Islet precursor cell (in vitro differentiated cells): ENCODE data around the gene LRRFIP1.

Experiments used
- DNase-seq: peaks from one replicate; pipeline ENCODE4 v3.0.0-alpha.2; 2018

LRRFIP1 gene

GRCh38 chr2:237708491-237708890 is 81.1 kb downstream of the LRRFIP1 start:
- DNase-seq, result no peak

- DNase-seq, result no peak
Measured at GRCh38 chr2:237708961-237709360, 81.6 kb downstream of the LRRFIP1 start.

DNA sequence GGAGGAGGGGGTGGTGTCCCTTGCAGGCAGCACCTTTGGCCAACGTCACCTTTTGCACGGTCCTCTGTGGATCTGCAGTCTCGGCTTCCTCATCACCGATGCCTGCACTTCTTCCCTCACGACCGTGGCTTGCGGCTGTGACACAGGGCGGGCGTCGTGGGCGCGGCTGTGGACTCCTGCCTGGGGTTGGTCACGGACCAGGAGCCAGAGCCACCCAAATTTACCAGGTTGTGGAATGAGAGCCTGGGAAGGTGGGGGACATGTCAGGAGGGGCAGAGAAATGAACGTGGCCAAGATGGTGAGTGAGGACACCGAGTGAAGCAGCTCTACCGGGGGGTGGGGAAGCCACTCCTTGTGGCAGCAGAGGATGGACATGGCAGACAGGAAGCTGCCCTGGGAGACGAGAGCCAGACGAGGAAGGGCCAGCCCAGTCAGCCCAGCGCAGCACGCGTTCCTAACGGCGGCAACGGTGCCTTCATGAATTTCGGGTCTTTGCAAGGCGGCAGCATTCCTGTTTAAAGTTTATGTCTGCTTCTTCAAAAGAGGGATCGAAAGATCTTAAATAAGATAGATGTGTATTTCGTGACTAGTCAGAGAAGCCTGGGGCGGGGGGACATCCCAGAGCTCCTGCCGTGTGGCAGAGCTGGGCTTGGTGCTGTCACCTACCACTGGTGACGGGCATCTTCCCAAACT is 84.2 kb downstream of the LRRFIP1 start:
- no peak for DNase-seq

DNA sequence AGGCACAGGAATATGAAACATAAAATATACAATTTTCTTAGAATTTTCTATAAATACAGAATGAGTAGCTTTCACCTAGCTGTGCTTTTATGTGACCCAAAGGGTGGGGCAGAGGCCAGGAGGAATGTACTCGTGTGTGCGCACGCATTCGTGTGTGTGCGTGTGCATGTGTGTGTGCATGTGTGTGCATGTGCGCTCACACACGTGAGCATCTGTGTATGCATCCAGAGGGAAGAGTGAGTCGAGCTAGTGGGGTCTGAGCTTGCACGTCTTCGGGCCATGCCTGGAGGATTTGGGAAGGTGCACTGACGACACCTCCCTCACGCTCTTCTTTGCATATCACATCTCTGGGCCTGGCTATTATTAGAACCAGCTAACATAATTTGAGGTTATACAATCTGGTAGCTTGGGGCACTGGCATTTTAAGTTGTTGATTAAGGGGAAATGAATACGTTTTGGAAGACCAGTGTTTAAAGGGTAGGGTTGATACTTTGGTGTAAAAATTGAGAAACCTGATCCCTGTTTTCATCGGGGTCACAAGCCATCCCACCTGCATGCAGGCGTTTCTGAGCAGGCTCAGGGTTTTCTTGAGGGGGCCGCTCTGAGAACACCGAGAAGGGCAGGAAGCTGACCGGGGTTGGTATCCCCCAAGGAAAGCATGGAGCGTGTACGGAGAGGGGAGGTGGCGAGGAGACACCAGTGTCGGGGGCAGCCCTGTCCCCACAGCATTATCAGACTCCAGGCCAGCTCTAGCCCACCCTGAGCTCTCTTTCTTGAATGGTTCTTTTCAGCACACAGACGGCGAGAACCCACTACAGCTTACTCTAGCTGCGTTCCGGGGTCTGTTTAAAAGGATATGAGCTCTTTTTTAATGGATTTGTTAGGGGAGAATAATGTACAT is 85.3 kb downstream of the LRRFIP1 start:
- DNase-seq, result no peak

GRCh38 chr2:237714690-237715458 is 87.5 kb downstream of the LRRFIP1 start:
- DNase-seq, result peak; percentile 92

DNA sequence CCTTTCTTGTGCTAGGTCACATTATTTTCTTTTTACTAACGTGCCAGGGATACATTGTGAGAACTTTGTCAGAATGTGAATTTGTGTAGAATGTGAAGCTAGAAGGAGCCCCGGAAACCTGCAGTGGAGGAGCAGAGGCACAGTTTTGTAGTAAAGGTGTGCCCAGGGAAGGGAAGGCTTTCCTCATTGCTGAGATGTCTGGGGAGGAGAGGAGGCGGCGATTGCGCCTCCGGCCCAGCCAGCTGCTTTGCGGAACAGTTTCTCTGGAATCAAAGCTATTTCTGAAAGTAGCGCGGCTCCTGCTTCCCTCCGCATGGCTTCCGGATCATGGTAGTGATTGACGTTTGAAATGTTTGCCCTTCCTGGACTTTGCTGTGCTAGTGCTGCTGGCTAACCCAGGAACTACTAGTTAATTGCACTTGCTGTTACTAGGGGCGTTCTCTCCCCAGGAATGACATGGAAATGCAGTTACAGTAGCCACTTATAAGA is 88.1 kb downstream of the LRRFIP1 start:
- peak; percentile 56 for DNase-seq

DNA sequence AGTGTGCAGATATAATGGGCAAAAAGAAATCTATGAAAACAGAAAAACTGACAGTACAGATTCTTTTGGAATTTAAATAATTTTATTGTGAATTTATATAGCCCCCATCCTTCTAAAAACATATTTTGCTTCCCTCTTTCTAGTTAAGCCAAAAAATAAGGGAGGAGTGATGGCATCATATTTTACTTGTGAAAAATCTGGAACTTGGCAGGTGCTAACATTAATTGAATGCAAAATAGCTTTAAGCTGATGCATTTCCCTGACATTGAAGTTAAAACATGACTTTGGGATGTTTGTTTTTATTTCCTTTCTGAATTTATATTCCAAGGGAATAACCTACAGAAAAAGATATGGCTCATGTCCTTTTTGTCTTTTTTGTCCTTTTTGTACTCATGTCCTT is 88.6 kb downstream of the LRRFIP1 start:
- DNase-seq, result no peak

DNA sequence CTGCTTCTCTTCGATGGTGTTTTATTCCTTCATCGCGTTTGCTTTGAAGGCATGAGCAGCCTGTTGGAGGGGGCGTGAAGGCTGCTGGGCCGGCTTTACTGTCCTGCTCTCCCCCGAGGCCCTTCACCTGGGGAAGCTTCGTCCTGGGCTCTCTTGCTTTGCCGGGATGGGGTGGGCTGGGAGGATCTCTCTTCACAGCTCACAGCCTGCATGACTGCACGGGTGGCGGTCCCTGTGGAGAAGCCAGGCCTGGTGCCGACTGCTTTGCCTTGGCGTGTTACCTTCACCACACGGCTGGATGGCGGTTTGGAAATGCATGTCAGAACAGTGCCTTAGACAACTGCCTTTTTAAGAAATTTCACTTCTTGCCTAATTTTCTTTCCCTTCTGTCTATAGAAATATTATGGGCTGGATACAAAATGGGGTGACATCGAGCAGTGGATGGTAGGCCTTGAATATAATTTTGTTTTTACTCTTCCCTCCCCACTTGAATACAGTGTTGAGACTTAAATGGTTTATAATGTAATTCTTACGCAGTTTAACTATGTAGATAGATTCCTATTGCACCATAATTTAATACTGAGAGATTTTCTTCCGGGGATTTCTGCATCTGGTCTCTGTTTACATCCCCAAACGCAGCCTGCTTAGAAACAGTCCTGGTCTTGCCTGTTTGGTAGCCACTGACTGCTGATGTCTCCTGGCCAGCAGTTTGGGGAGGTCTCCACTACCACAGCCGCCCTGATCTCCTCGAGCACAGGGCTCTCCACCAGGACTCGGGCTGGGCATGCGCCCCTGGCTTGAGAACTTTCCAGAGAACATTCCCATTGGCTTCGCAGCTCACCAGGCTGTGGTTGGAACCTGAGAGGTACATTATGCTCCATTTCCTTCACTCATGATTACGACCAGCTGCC is 90.2 kb downstream of the LRRFIP1 start:
- DNase-seq, result no peak

GRCh38 chr2:237718277-237718634 is 90.9 kb downstream of the LRRFIP1 start:
- peak; percentile 30 for DNase-seq

DNA sequence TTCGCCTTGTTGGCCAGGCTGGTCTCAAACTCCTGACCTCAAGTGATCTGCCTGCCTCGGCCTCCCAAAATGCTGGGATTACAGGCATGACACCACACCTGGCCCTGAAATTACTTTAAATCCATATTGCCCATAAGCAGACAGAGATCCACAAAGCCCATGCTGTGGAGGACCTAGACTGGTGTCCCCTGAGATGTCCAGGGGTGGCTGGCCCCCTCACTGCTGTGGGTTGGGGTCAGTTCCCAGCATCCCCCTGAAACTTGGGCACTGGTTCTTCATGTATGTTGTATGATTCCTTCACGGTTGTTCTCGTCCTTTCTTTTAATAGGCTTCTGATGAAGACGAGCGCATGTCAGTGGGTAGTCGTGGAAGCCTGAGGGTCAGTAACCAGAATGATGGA is 93.1 kb downstream of the LRRFIP1 start:
- no peak for DNase-seq

DNA sequence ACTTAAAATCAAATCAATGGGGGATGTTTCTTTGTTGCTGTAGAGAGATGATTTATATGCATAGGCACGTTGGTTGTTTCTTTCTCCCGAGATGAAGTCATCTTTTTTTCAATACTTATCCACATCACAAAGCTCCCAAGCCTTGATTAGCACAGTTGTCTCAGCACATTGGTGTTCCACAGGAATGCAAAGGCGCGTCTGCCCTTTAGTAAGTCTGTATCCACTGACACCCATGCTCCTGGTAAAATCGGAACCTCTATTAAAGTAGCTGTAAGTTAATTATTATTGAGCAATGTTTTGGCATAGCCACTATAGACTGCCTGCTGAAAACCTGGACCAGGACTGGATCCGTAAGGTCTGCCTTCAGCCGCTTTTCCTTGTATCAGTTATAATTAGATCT is 93.6 kb downstream of the LRRFIP1 start:
- DNase-seq, result no peak

DNA sequence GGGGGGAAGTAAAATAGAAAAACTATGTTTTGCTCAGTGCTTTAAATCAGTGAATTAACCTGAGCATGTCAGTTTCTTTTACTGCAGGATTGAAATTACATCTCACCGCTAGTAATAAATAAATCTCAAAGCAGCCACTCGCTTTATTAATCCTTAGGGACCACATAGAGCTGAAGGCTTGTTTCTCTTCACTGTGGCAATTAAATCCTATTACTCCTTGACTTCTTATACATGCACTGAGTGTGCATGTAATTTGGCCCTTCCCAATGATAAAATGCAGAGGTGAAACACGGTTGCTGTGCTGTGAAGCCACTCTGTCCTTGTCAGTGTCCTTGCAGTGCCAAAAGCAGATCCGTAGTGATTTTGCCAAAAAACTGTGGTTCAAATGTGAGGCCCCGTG is 94.1 kb downstream of the LRRFIP1 start:
- DNase-seq, result no peak

DNA sequence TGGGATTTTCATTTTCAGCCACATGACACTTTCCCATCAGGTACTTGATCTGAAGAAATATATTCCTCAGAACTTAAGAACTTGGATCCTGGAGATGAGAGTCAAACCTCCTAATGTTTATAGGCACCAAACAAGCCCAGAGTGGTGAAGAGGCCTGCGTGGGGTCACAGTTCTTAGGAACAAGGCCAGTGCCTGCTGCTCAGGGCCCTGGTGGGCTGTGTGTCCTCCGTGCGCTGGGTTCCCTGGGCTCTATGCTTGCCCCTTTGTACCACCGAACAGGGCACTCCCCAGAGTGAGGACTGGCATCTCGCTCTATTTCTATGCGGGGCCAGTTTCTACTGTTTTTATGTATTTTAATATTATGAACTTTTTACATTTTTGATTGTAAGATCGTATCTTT is 95.2 kb downstream of the LRRFIP1 start:
- DNase-seq, result no peak

DNA sequence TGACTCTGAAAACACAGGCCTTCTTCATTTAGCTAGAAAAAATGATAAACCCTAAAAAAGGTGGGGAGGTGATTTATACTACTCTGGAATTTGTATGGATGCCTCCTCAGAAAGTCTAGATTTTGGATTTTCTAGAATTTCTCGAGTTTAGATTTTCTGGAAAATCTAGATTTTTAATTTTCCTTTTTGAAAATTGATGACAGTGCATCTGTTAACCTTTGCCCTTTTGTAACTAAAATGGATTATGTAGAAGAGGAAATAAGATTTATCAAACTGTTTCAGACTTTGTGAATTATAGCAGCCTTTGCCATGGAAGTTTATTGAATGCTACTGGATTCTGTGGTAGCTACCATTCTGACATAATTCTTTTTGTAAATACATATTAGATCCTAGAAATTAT is 95.6 kb downstream of the LRRFIP1 start:
- no peak for DNase-seq

DNA sequence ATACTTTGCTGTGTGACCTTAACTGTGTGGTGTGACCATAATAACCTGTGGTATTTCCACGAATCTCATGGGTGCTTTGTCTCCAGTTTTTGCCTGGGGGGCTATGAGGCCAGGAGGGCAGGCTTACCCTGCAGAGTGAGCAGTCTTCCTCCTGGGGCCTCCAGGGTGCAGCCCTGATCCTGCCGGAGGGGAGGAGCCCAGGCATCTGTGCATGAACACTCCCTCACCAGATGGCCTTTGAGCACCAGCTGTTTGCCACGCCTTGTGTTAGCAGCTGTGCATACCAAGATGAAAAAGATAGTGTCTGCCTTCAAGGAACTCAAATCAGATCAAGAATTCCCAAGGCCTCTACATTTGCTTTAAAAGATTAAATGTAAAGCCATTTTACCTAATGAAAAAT is 96.2 kb downstream of the LRRFIP1 start:
- peak; percentile 93 for DNase-seq

DNA sequence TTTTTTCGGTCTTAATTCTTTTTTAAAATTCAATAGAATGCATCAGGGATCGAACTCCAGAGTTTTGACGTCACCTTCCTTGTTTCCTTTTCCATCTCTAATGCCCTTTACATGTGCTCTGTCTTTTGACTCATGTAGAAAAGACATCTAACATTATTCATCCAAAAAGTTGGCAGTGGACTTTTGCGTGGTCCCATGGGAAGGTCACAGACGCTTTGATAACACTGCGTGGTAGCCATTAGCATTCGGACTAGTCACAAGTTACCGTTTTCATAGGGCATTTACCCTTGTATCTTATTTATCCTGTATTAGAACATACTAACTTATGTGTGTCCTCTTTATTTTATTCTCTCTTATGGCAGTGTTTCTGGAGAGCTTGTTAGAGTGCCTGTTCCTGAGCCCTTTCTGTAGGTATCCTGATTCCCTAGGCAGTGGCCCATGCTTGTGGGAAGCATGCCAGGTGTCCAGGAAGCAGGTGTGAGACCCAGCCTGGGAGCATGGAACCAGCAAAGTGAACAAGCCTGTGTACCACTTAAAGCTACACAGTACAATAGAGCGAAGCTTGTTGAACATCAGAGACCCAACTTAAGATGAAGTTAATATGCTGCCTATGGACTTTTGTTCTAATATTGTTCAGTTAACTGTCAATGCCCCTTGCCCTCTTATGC is 97.6 kb downstream of the LRRFIP1 start:
- DNase-seq, result peak; percentile 29

- DNase-seq, result no peak
Measured at GRCh38 chr2:237725661-237726060, 98.3 kb downstream of the LRRFIP1 start.

GRCh38 chr2:237726401-237726830 is 99.0 kb downstream of the LRRFIP1 start:
- no peak for DNase-seq

- no peak for DNase-seq
Measured at GRCh38 chr2:237727363-237727762, 100.0 kb downstream of the LRRFIP1 start.

DNA sequence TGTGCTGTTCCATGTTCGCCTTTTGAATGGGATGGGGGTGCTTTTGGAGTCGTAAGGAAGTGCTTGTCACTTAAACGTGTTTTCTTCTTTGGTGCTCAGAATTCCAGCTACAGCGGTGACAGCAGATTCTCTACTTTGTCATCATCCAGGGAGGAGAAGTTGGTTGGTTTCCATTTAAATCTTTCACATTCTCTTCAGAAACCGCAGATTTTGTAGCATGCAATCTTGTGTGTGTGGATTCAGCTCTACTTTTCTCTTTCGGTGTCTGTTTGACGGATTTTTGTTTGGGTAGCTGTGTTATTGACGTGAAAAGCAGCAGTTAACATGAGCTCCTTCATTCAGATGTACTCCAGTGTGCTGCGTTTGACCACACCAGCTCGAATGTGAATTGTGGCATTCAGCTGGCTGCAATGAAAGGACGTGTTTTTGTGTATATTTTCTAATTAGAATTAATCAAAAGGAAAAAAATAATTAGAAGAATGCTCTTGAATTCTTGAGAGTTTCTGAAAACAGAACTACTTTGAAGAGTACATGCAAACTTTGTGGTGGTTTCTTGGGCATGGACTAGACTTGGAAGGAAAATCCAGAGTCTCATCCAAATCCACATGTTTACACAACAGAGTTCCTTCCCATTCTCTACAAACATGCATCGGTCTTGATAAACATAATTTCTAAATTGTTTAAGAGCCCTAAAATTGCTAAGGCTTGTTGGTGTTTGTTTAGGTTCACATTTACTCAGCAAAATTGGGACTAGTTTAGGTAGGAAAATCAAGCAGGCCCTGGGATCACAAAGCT is 102.5 kb downstream of the LRRFIP1 start:
- no peak for DNase-seq

DNA sequence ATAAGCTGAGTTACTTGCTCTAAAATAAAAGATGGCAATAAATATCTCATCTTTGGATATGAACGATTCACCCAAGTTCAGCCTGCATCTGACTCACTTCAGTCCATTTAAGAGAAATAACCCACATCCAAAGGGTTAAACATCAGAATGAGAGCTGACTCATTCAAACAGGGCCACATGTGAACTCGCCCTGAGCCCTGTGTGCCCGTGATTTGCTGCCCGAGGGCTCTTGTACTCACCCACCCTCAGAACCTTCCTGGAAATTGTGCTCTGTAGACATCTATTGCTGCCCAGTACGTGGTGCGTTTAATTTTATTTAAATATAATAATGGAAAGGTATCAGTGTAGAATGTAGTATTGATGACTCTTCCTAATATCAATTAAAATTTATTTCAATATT is 104.3 kb downstream of the LRRFIP1 start:
- peak; percentile 81 for DNase-seq
